HCT116 (cell line): Measurements from ENCODE around the gene SUMO3.

Experiments used
- CEBPB ChIP-seq: IDR thresholded peaks from 2 replicates; pipeline ENCODE4 v1.6.1; 2012; ENCODE audit warnings: low read depth
- CTCF ChIP-seq, 3 experiments: fragments of 200-600 bp in 1 of 3; sonication (generic) in 1 of 3; IDR thresholded peaks in 2 of 3; conservative IDR thresholded peaks in 1 of 3; 2 replicates each; pipeline ENCODE4 v1.5.1; 2012 to 2017; ENCODE audit warnings: low read depth in 2 of 3, low read length in 2 of 3, antibody characterized with exemption in 1 of 3, borderline replicate concordance in 1 of 3, control low read depth in 1 of 3, mild to moderate bottlenecking in 1 of 3, mixed read lengths in 1 of 3, mixed run types in 1 of 3, moderate library complexity in 1 of 3; ENCODE audit not compliant: insufficient read depth in 1 of 3
- EGR1 ChIP-seq: IDR thresholded peaks from 2 replicates; pipeline ENCODE4 v1.6.1; 2012; ENCODE audit warnings: low read depth
- EZH2 ChIP-seq: fragments of 200-600 bp; sonication (generic); IDR thresholded peaks from 2 replicates; pipeline ENCODE4 v1.6.1; 2017; ENCODE audit warnings: antibody characterized with exemption, mixed run types
- EZH2phosphoT487 ChIP-seq: fragments of 200-600 bp; IDR thresholded peaks from 2 replicates; pipeline ENCODE4 v1.6.1; 2018; ENCODE audit warnings: antibody characterized with exemption, borderline replicate concordance
- JUND ChIP-seq: IDR thresholded peaks from 2 replicates; pipeline ENCODE4 v1.6.1; 2012
- POLR2A ChIP-seq: IDR thresholded peaks from 2 replicates; pipeline ENCODE4 v1.7.0; 2011; ENCODE audit warnings: borderline replicate concordance; ENCODE audit not compliant: insufficient read depth, insufficient read length; ENCODE audit errors: extremely low read depth
- POLR2AphosphoS5 ChIP-seq: IDR thresholded peaks from 2 replicates; pipeline ENCODE4 v1.6.1; 2011; ENCODE audit warnings: mild to moderate bottlenecking, low read depth, low read length, moderate library complexity
- RAD21 ChIP-seq: IDR thresholded peaks from 2 replicates; pipeline ENCODE4 v1.6.1; 2012; ENCODE audit warnings: low read depth, mild to moderate bottlenecking
- SIN3A ChIP-seq: IDR thresholded peaks from 2 replicates; pipeline ENCODE4 v1.6.1; 2012; ENCODE audit warnings: low read depth
- SP1 ChIP-seq: IDR thresholded peaks from 2 replicates; pipeline ENCODE4 v1.6.1; 2012; ENCODE audit warnings: low read depth
- TCF7L2 ChIP-seq: IDR thresholded peaks from 2 replicates; pipeline ENCODE4 v1.7.0; 2011; ENCODE audit warnings: borderline replicate concordance, inconsistent platforms; ENCODE audit not compliant: insufficient read depth, insufficient read length; ENCODE audit errors: extremely low read depth
- YY1 ChIP-seq: IDR thresholded peaks from 2 replicates; pipeline ENCODE4 v1.6.1; 2011; ENCODE audit warnings: low read length, low read depth, moderate library complexity, mild to moderate bottlenecking; ENCODE audit not compliant: insufficient replicate concordance; ENCODE audit errors: extremely low read depth
- ZFX ChIP-seq: fragments of 450-650 bp; IDR thresholded peaks from 2 replicates; pipeline ENCODE4 v1.6.1; 2017

GRCh38 chr21:44867464-44867863, 49.6 kb upstream of the SUMO3 start:
- TF ChIP-seq EZH2phosphoT487 = no peak
- TF ChIP-seq RAD21 = no peak
- TF ChIP-seq CTCF (IDR thresholded peaks at IDR 0.05 in 2 of 3, conservative IDR thresholded peaks at IDR 0.05 in 1 of 3; ENCODE audit: borderline replicate concordance in 1 of 3, insufficient read depth in 1 of 3, low read depth in 2 of 3, low read length in 2 of 3) = no peak
- no peak for TF ChIP-seq ZFX
- TF ChIP-seq SP1 = no peak
- TF ChIP-seq EGR1 = no peak
- TF ChIP-seq JUND = no peak
- TF ChIP-seq EZH2 = no peak
- no peak for TF ChIP-seq POLR2AphosphoS5
- TF ChIP-seq TCF7L2 = no peak
- no peak for TF ChIP-seq POLR2A
- TF ChIP-seq CEBPB = no peak
- TF ChIP-seq YY1 = no peak
- no peak for TF ChIP-seq SIN3A
